HG03060 (cell line): ENCODE measurements around the gene MOGAT1.
"Not testable (repeated sequence)": the region's sequence is repeated elsewhere in the genome, so short reads cannot be mapped to it uniquely, and the experiment has no call there.

Experiments
- ATAC-seq: cut with Tn5 transposase; IDR thresholded peaks from one replicate; pipeline ENCODE4 v1.9.1; 2021; ENCODE audit warnings: low read depth, moderate number of reproducible peaks; ENCODE audit not compliant: unreplicated experiment

Gene MOGAT1

DNA sequence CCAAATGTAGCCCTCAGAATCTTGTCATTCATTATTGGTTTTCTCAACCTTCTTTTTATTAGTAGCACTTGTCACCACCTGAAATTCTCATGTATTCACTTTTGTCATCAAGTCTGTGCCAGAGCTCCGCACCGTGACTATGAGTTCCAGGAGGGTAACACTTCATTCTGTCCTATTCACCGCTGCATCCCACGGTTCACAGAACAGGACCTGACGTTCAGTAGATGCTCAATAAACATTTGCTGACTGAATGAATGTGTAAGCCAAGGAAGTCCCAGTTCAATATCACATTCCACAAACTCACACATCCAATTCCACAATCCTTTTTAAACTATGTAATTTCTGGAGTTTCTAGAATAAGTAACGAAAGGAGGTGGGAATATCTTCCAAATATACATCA lies 65.5 kb downstream of the MOGAT1 start:
- no peak for ATAC-seq

DNA sequence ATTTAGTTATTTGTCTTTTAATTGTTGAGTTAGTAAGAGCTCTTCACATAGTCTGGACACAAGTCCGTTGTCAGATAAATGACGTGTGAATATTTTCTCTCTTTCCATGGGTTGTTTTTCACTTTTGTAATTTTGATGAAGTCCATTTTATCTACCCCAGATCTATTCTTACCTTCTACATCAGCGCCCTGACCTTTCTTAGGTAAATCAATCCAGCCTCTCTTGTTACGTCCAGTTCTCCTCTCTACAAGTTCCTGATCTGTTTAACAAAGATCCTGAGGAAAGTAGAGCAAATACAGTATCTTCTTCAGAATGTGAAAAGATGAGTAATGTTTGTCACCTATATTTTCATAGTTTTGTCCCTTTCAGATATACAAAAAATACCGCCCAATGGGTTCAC lies 66.9 kb downstream of the MOGAT1 start:
- no peak for ATAC-seq

DNA sequence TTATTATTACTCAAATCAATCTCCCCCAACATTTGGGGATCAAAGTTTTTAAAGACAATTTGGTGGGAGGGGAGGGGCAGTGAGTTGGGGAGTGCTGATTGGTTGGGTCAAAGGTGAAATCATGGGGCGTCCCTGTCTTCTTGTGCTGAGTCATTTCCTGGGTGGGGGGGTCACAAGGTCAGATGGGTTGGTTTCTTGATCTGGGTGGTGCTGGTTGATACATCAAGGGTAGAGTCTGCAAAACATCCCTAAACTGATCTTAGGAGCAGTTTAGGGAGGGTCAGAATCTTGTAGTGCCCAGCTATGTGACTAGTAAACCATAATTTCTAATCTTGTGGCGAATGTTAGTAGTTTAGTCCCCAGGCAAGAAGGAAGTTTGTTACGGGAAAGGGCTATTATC lies 67.4 kb downstream of the MOGAT1 start:
- no peak for ATAC-seq

DNA sequence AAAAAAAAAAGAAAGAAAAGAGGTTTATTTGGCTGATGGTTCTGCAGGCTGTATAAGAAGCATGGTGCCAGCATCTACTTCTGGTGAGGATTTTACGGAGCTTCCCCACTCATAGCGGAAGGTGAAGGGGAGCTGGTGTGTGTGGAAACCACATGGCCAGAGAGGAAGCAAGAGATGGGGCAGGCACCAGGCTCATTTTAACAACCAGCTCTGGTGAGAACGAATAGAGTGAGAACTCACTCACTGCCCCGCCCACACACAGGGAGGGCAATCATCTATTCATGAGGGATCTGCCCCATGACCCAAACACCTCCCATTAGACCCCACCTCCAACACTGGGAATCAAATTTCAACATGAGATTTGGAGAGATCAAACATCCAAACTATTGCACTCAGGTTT lies 68.5 kb downstream of the MOGAT1 start:
- no peak for ATAC-seq

DNA sequence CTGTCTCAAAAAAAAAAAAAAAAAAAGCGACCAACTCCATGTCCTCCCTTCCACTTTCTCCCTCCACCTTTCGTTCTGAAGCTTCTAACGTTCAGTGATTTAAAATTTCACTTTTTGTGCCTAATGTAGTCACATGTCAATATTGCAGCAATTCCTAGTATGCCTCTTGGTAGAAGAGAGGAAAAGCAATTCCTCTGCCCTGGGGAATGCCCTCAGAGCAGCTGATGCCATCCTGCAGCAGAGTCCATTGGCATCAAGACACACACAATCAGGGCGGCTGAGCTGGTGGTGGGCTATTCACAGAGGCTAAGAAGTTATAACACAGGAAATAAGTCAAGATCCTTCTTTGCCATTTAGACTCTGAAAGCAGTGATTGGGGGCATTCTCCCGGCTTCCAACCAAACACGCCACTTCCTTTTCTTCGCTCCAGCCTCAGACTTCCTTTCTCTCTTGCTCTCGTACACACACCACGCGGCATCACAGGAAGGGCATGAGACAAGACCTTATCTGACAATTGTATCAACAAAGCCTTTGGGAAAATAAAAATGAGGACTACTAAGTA lies 71.9 kb downstream of the MOGAT1 start:
- no peak for ATAC-seq

- no peak for ATAC-seq
Observed at GRCh38 chr2:222745836-222746559, 74.5 kb downstream of the MOGAT1 start.

GRCh38 chr2:222747526-222748160 lies 76.2 kb downstream of the MOGAT1 start:
- no peak for ATAC-seq

- ATAC-seq = no peak
Observed at GRCh38 chr2:222750533-222750932, 79.1 kb downstream of the MOGAT1 start.

GRCh38 chr2:222751238-222751637 lies 79.8 kb downstream of the MOGAT1 start:
- no peak for ATAC-seq

- ATAC-seq = no peak
Observed at GRCh38 chr2:222751821-222752719, 80.6 kb downstream of the MOGAT1 start.

- no peak for ATAC-seq
Observed at GRCh38 chr2:222752746-222753145, 81.3 kb downstream of the MOGAT1 start.

DNA sequence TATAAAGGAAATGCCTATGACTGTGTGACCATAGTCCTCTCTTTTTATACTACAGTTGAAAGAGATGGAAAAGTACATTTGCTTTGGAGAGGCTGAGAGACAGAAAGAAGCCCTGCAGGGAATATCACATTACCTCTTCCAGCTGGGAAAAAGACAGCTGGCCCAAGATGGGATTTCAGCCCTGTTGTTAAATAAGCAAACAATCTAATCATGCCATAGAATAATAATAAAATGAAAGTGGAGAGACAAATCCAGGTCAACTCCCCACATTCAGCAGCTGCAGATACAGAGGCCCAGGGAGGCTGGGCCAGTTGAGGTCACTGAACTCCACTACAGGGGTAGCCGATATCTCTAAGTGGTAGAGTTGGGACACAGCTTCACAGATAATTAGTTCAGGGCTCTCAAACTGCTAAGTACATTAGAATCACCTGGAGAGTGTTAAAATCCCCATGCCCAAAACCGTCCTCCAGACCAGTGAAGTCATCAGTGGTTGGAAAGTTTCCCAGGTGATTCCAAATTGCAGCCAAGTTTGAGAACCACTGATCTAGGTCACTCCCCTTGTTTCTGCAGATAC lies 81.9 kb downstream of the MOGAT1 start:
- no peak for ATAC-seq

DNA sequence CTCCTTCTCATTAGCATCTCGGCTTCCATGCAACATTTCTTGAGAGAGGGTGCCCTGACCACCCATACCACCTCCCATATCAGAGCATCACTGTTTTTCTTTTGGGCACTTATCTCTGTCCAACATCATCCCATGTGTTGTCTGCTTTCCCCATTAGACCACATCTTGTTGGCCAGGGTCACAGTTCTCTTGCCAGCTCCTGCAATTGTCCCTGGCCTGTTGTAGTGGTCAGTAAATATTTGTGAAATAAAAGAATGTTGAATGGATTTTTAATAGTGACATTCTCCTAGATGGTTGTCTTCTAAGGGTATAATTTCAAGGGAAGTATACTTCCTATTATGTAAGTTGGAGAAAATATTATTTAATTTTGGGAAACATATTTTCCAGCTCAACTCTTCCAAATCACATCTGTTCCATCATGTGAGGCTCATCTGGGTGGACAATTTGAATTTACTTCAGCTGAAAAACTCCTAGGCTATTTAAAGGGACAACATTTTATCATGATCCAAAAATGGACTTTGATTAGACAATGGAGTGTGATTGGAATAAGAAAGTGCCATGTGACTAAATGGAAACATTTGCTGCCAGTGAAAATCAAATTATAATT lies 83.0 kb downstream of the MOGAT1 start:
- no peak for ATAC-seq

DNA sequence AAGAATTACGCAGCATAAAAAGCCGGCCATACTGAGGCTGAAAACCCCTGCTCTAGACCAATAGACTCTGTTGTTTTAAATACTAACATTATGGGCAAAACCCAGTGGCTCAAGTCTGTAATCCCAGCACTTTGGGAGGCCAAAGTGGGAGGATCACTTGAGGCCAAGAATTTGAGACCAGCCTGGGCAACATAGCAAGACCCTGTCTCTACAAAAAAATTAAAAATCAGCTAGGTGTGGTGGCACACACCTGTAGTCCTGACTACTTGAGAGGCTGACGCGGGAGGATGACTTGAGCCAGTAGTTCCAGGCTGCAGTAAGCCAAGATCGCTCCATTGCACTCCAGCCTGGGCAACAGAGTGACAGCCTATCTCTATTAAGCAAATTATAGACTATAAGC lies 84.1 kb downstream of the MOGAT1 start:
- ATAC-seq = not testable (repeated sequence)

DNA sequence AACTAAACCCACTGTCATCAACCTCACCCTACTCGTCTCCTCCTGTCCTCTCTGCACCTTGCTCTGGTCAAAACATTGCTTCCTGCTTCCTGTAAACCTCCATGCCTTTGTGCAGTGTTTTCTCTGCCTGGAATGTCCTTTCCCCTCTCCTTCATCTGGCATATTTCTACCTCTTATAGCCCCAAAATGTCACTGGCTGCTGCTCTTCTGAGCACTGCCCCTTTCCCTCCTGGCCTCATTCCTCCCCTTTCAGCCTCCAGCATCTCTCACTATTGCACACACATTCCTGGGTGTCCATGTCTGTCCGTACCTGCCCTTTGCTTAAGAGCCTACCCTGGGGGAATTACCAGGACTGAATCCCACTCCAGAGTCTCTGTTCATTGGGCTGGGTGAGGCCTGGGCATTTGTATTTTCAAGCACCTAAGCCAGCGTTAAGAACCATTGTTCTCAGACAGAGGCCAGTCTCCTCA lies 84.9 kb downstream of the MOGAT1 start:
- no peak for ATAC-seq

GRCh38 chr2:222756951-222757650 lies 85.6 kb downstream of the MOGAT1 start:
- no peak for ATAC-seq
